B cell (primary cell): ENCODE measurements around the gene CDC42EP2.

Source experiments
- EZH2 ChIP-seq: IDR thresholded peaks from 2 replicates; pipeline ENCODE4 v1.6.1; 2012; ENCODE audit warnings: borderline replicate concordance, low read depth, mild to moderate bottlenecking, moderate library complexity, low read length; ENCODE audit not compliant: insufficient read depth, poor library complexity, severe bottlenecking
- TF ChIP-seq, protein P1 (sequence below): fragments of 200-600 bp; IDR thresholded peaks from one replicate; pipeline ENCODE4 v1.8.0; 2022; ENCODE audit warnings: antibody characterized with exemption, mild to moderate bottlenecking

DNA sequence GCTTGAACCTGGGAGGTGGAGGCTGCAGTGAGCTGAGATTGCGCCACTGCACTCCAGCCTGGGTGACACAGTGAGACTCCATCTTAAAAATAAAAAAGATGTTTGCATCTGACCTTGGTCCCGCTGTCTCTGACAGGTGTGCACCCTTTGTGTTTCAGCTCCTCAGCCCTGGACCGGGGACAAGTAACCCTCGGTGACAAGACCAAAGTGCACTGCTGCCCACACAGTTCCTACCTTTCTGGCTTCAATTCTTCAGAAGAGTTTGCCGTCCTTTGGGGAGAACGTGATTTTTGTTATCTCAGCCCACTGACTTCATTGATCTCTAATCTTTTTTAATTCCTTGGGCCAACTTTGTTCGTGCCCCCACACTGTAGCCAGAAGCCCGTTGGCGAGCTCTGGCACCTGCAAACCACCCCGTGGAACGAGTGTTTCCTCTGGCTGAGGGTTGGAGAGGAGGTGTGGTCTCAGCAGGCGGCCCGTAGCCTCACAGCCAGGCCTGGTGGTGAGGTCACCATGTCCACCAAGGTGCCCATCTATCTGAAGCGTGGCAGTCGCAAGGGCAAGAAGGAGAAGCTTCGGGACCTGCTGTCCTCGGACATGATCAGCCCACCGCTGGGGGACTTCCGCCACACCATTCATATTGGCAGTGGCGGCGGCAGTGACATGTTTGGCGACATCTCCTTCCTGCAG is 5.9 kb downstream of the CDC42EP2 start:
- TF ChIP-seq, protein P1, sequence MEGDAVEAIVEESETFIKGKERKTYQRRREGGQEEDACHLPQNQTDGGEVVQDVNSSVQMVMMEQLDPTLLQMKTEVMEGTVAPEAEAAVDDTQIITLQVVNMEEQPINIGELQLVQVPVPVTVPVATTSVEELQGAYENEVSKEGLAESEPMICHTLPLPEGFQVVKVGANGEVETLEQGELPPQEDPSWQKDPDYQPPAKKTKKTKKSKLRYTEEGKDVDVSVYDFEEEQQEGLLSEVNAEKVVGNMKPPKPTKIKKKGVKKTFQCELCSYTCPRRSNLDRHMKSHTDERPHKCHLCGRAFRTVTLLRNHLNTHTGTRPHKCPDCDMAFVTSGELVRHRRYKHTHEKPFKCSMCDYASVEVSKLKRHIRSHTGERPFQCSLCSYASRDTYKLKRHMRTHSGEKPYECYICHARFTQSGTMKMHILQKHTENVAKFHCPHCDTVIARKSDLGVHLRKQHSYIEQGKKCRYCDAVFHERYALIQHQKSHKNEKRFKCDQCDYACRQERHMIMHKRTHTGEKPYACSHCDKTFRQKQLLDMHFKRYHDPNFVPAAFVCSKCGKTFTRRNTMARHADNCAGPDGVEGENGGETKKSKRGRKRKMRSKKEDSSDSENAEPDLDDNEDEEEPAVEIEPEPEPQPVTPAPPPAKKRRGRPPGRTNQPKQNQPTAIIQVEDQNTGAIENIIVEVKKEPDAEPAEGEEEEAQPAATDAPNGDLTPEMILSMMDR = no peak
- no peak for TF ChIP-seq EZH2
